Stimulated activated CD4-positive, alpha-beta T cell treated with anti-CD3 and anti-CD28 coated beads, Interleukin-1b, Interleukin-23, amount 100 ng/mL, for 48 hours (primary cell): ENCODE results near the gene MND1.
A peak's percentile ranks its signal among the peaks of the same experiment; 100 is the strongest.

ENCODE experiments used
- DNase-seq: peaks from one replicate; pipeline ENCODE4 v3.0.0-alpha.2; 2020

The MND1 gene

GRCh38 chr4:153344131-153345011 is at the start of gene MND1:
Gene MND1, plus strand, starts transcription at chr4:153344688. Its CDS starts 50 bp downstream, at chr4:153344738.
- DNase-seq, result peak; percentile 93

GRCh38 chr4:153295131-153295755 is 49.2 kb upstream of the MND1 start:
- DNase-seq, result no peak

GRCh38 chr4:153296040-153296823 is 48.3 kb upstream of the MND1 start:
- no peak for DNase-seq

GRCh38 chr4:153297116-153297515 is 47.4 kb upstream of the MND1 start:
- DNase-seq, result no peak

- DNase-seq, result no peak
Measured at GRCh38 chr4:153310793-153311192, 33.7 kb upstream of the MND1 start.

GRCh38 chr4:153314915-153315314 is 29.6 kb upstream of the MND1 start:
- no peak for DNase-seq

GRCh38 chr4:153318696-153319320 is 25.7 kb upstream of the MND1 start:
- no peak for DNase-seq

- no peak for DNase-seq
Measured at GRCh38 chr4:153322791-153323190, 21.7 kb upstream of the MND1 start.

- no peak for DNase-seq
Measured at GRCh38 chr4:153324046-153324445, 20.4 kb upstream of the MND1 start.

- no peak for DNase-seq
Measured at GRCh38 chr4:153325558-153325957, 18.9 kb upstream of the MND1 start.

- DNase-seq, result no peak
Measured at GRCh38 chr4:153326513-153326912, 18.0 kb upstream of the MND1 start.

GRCh38 chr4:153327247-153327646 is 17.2 kb upstream of the MND1 start:
- no peak for DNase-seq

GRCh38 chr4:153332936-153333335 is 11.6 kb upstream of the MND1 start:
- no peak for DNase-seq

- DNase-seq, result no peak
Measured at GRCh38 chr4:153333874-153334273, 10.6 kb upstream of the MND1 start.

- no peak for DNase-seq
Measured at GRCh38 chr4:153335665-153336064, 8.8 kb upstream of the MND1 start.

- DNase-seq, result no peak
Measured at GRCh38 chr4:153337686-153338085, 6.8 kb upstream of the MND1 start.

GRCh38 chr4:153341575-153342090 is 2.9 kb upstream of the MND1 start:
- DNase-seq, result no peak

- DNase-seq, result no peak
Measured at GRCh38 chr4:153342751-153343552, 1.5 kb upstream of the MND1 start.

GRCh38 chr4:153345012-153345981 is 809 bp downstream of the MND1 start:
- DNase-seq, result peak; percentile 56

- no peak for DNase-seq
Measured at GRCh38 chr4:153346031-153346430, 1.5 kb downstream of the MND1 start.

- no peak for DNase-seq
Measured at GRCh38 chr4:153346563-153346962, 2.1 kb downstream of the MND1 start.
